ENCODE data around the gene CDK2AP2.

Gene CDK2AP2

DNA sequence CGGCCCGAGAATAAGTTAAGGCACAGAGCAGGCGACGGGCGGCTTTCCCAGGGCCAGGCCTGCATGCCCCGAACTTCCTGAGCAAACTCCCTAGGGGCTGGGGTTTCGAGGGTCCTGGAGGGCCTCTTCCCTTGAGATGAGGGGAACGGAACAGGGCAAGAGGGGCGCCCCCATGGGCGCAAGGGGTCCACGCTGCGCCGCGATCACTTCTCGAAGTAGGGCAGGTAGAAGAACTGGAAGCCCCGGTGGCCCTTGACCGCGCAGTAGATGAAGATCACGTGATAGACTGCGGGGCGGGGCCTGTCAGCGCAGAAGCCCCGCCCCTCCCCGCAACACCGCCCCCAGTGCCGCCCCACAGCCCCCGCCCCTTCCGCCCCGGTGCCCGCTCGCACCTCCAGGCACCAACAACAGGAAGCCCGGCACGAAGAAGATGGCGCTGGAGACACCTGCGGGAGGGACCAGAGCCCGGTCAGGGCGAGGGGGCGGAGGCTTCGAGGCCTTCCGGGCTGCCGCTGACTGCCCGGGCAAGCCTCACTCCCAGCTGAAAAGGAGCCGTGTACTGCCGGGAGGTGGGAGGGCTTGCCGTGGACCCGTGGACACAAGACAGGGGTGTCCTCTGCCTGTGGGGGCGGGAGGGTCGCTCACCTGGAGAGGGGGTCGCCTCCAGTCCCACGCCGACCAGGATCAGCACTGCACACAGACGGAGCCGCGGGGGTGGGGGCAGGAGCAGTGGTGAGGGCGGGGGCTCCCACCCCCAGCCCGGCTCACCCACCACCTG is 43.4 kb downstream of the CDK2AP2 start:
- Histone ChIP-seq H3K27ac (peak overlapping the region; percentile 77 to 91 (median 84)), H3K4me3 (peak overlapping the region; percentile 62 to 81 (median 71)), H3K9me3 (replicated peaks in 1 of 11) (no peaks in the 10 kb centered on the region), H3K4me1 (peaks cover 56 to 69% (median 64%) of the 10 kb centered on the region in 10 experiments), H4K20me1 (no peaks in the 10 kb centered on the region), H3K4me2 (peak overlapping the region; percentile 84 to 99 (median 93)), H3K9ac (peak overlapping the region; percentile 75 to 87 (median 84)), H3K27me3 (no peaks in the 10 kb centered on the region), H3K36me3 (no peaks in the 10 kb centered on the region)
- no peak for TF ChIP-seq Cebpa-rat (IDR thresholded peaks at IDR 0.05)

DNA sequence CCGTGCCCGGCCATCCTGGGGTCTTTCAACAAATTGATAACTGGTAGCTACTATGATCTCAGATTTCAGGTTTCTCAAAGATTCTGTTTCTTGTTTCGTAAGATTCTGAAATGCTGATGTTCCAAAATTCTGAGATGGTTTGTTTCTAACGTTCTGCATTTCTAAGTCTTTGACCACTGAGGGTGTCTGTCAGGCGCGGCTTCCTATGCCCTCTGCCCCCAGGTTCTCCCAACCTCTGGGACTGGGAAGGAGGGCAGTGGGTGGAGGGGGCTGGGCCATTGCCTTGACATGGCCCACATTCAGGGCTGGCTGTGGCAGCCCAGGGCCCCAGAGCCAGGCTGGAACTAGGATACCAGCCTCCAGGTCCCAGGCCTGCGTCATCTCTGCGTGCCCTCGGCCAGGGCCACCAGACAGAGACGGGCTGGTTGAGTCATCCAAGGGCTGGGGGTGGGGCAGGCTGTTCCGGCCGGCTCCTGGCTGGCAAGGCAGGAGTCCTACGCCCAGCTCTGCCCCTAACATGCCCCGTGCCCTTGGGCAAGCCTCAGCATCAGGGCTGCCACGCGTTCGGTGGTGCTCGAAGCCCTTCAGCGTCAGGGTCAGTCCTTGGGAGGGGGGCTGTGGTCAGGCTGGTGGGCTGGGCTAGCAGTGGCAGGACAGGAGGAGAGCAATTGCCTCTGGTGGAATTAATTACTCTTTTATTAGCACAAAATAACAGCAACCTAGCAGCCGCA is 44.1 kb downstream of the CDK2AP2 start:
- H3K27me3 ChIP-seq: no peaks in the 10 kb centered on the region
- peak overlapping the region; percentile 62 to 81 (median 71) for H3K4me3 ChIP-seq
- no peak for TF ChIP-seq Cebpa-rat (IDR thresholded peaks at IDR 0.05)
- H3K27ac ChIP-seq: peak overlapping the region; percentile 74 to 91 (median 84); a peak in 21 of 22 replicates
- no peaks in the 10 kb centered on the region for H3K36me3 ChIP-seq
- peak overlapping the region; percentile 83 to 99 (median 93) for H3K4me2 ChIP-seq
- no peaks in the 10 kb centered on the region for H3K9me3 ChIP-seq (replicated peaks in 1 of 11)
- H3K9ac ChIP-seq: peak overlapping the region; percentile 75 to 87 (median 84)
- H3K4me1 ChIP-seq: peaks cover 59 to 72% (median 67%) of the 10 kb centered on the region in 10 experiments
- no peaks in the 10 kb centered on the region for H4K20me1 ChIP-seq

- Histone ChIP-seq H3K27me3 (no peaks in the 10 kb centered on the region), H3K4me1 (peaks cover 55 to 66% (median 61%) of the 10 kb centered on the region in 10 experiments), H3K4me3 (no peak overlapping the region), H3K9ac (no peak overlapping the region), H4K20me1 (no peaks in the 10 kb centered on the region), H3K36me3 (no peaks in the 10 kb centered on the region), H3K27ac (no peak overlapping the region), H3K9me3 (replicated peaks in 1 of 11) (no peaks in the 10 kb centered on the region), H3K4me2 (peak overlapping the region in 7 of 11 experiments; percentile 83 to 99 (median 93); a peak in 12 of 22 replicates)
- no peak for TF ChIP-seq Cebpa-rat (IDR thresholded peaks at IDR 0.05)
Observed at GRCh38 chr11:67463186-67463585, 44.8 kb downstream of the CDK2AP2 start.

GRCh38 chr11:67458266-67458665 is 49.7 kb downstream of the CDK2AP2 start:
- no peaks in the 10 kb centered on the region for H3K36me3 ChIP-seq
- H3K9me3 ChIP-seq (replicated peaks in 1 of 11): no peaks in the 10 kb centered on the region
- peaks cover 12 to 20% (median 16%) of the 10 kb centered on the region in 10 experiments; a peak in 19 of 20 replicates for H3K4me1 ChIP-seq
- no peak for TF ChIP-seq Cebpa-rat (IDR thresholded peaks at IDR 0.05)
- no peaks in the 10 kb centered on the region for H4K20me1 ChIP-seq
- H3K27me3 ChIP-seq: no peaks in the 10 kb centered on the region
- H3K9ac ChIP-seq: no peak overlapping the region
- no peak overlapping the region for H3K4me3 ChIP-seq
- H3K27ac ChIP-seq: no peak overlapping the region
- no peak overlapping the region for H3K4me2 ChIP-seq

DNA sequence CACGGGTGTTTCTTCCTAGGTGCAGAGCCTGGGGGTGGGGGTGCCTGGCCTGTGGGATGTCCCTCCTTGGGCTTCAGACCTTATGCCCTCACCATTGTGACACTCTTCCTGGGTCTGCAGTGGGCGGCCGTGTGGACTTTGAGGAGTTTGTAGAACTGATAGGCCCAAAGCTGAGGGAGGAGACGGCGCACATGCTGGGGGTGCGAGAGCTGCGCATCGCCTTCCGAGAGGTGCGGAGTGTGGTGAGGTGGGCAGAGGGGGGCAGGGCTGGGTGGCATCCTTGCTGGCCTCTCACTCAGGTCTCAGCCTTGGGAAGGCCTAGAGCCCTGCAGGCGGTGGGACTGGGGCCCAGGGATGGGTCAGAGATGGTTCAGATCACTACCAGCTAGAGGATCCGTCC is 50.5 kb downstream of the CDK2AP2 start:
- Histone ChIP-seq H3K36me3 (no peaks in the 10 kb centered on the region), H3K4me2 (no peak overlapping the region), H3K9me3 (replicated peaks in 1 of 11) (no peaks in the 10 kb centered on the region), H3K27ac (no peak overlapping the region), H4K20me1 (no peaks in the 10 kb centered on the region), H3K27me3 (no peaks in the 10 kb centered on the region), H3K9ac (no peak overlapping the region), H3K4me3 (no peak overlapping the region), H3K4me1 (peaks cover 11 to 20% (median 14%) of the 10 kb centered on the region in 10 experiments; a peak in 19 of 20 replicates)
- TF ChIP-seq Cebpa-rat (IDR thresholded peaks at IDR 0.05): no peak
